Activated CD4-positive, alpha-beta T cell treated with anti-CD3 and anti-CD28 coated beads, Interleukin-2, Interleukin-6, amounts not matched to agents 100 ng/mL and 50 ng/mL, durations not matched to agents 16 hours and 8 hours (primary cell): ENCODE measurements around the gene CHM.
"Not testable (repeated sequence)": the region's sequence is repeated elsewhere in the genome, so short reads cannot be mapped to it uniquely, and the experiment has no call there.

Experiments
- DNase-seq: peaks from one replicate; pipeline ENCODE4 v3.0.0-alpha.2; 2020

CHM gene

GRCh38 chrX:86047174-86047935 lies at the start of gene CHM:
CHM (minus strand) TSS chrX:86047558; CDS start chrX:86047532, 26 bp downstream.
- peak; percentile 83 for DNase-seq

- DNase-seq, result no peak
These were observed 31.3 kb upstream of the CHM start for GRCh38 chrX:86078650-86079049.

DNA sequence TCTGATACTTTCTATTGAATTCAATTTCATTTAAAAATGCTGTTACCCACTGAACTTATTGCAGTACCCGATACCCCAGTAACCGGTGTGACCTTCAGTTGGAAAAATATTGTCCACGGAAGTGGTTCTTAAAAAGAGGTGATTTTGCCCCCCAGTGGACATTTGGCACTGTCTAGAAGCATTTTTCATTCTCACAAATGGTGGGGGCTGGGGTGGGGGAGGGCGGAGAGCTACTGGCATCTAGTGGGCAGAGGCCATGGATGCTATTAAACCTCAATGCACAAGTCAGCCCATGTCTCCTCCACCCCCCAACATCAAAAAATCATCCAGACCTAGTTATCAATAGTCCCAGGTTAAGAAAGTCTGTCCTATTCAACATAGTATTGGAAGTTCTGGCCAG lies 19.6 kb upstream of the CHM start:
- DNase-seq, result no peak

GRCh38 chrX:86061407-86061806 lies 14.0 kb upstream of the CHM start:
- DNase-seq, result no peak

- no peak for DNase-seq
These were observed 4.4 kb upstream of the CHM start for GRCh38 chrX:86051741-86052140.

GRCh38 chrX:86047936-86048280 lies 550 bp upstream of the CHM start:
- no peak for DNase-seq

- DNase-seq, result no peak
These were observed 3.1 kb downstream of the CHM start for GRCh38 chrX:86044216-86044615.

GRCh38 chrX:86039625-86040568 lies 7.5 kb downstream of the CHM start:
- DNase-seq, result no peak

GRCh38 chrX:86033385-86033784 lies 14.0 kb downstream of the CHM start:
- DNase-seq, result no peak

- DNase-seq, result no peak
These were observed 18.7 kb downstream of the CHM start for GRCh38 chrX:86028681-86029080.

GRCh38 chrX:86023811-86024210 lies 23.5 kb downstream of the CHM start:
- DNase-seq, result no peak

- no peak for DNase-seq
These were observed 25.6 kb downstream of the CHM start for GRCh38 chrX:86021652-86022289.

GRCh38 chrX:86016139-86016538 lies 31.2 kb downstream of the CHM start:
- DNase-seq, result no peak

DNA sequence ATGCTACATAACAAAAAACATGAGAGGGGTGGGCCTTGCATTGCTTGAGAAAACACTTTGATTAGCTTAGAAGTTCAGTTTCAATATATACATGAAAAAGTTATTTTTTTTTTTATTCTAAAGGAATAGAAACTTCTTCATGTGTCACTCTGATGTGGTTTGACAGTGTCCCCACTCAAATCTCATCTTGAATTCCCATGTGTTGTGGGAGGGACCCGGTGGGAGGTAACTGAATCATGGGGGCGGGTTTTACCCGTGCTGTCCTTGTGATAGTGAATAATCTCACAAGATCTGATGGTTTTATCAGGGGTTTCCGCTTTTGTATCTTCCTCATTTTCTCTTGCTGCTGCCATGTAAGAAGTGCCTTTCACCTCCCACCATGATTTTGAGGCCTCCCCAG lies 32.4 kb downstream of the CHM start:
- not testable (repeated sequence) for DNase-seq

GRCh38 chrX:86014421-86014820 lies 32.9 kb downstream of the CHM start:
- DNase-seq, result no peak

DNA sequence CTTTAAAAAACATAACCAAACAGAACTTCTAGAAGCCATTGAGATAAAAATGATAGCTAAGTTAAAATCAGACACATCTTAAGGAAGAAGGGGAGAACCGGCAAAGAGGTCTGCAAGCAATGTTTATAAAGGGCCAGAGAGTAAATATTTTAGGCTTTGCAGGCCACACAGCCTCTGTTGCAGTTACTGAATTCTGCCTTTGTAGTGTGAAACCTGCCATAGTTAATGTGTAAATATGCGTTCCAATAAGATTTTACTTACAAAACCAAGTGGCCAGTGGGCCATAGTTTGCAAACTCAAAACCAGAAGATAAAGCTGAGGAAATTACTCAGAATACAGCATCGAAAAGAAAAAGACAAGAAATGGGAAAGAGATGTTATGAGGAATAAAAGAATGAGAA lies 33.6 kb downstream of the CHM start:
- DNase-seq, result no peak

- no peak for DNase-seq
These were observed 35.2 kb downstream of the CHM start for GRCh38 chrX:86012188-86012587.

- DNase-seq, result not testable (repeated sequence)
These were observed 37.6 kb downstream of the CHM start for GRCh38 chrX:86009803-86010202.

DNA sequence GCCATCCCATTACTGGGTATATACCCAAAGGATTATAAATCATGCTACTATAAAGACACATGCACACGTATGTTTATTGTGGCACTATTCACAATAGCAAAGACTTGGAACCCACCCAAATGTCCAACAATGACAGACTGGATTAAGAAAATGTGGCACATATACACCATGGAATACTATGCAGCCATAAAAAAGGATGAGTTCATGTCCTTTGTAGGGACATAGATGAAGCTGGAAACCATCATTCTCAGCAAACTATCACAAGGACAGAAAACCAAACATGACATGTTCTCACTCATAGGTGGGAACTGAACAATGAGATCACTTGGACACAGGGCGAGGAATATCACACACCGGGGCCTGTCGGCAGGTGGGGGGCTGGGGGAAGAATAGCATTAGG lies 39.5 kb downstream of the CHM start:
- DNase-seq, result not testable (repeated sequence)

DNA sequence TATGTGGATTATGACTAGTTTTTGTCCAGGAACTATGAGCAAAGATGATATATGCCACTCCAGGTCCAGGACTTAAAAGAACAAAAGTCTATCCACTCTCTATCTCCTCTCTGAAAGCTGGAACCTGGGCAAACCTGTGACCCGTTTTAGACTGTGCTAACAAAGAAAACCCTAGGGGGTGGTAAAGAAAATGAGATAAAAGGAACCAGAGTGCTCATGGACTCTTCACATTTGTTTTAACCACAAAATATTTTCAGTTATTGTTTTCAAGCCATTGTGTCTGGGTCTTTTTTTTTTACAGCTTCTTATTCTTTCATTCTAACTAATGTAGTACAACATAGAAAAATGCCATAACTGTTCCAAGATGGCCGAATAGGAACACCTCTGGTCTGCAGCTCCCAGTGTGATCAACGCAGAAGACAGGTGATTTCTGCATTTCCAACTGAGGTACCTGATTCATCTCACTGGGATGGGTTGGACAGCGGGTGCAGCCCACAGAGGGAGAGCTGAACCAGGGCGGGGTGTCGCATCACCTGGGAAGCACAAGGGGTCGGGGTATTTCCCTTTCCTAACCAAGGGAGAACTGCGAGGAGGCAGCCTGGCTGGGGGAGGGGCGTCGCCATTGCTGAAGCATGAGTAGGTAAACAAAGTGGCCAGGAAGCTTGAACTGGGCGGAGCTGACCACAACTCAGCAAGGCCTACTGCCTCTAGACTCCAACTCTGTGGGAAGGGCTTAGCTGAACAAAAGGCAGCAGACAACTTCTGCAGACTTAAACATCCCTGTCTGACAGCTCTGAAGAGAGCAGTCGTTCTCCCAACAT lies 45.1 kb downstream of the CHM start:
- DNase-seq, result no peak

GRCh38 chrX:85998954-85999353 lies 48.4 kb downstream of the CHM start:
- no peak for DNase-seq

DNA sequence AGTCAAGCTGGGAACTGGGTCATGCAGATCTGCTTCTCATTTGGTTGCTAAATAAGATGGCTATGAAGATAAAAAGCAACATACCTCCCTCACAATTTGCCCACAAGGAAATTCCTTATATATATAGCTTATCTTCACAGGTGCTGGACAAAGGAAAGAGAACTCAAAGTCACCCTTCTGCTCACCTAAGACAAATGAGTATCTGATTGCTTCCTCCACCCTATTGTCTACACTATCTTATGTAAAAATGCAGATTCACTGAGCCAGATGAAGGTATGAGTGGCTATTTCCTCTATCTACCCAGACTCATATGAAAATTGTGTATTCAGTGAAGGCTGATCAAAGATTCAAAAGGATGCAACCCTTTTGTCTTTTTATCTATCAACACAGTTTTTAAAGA lies 50.8 kb downstream of the CHM start:
- DNase-seq, result no peak

DNA sequence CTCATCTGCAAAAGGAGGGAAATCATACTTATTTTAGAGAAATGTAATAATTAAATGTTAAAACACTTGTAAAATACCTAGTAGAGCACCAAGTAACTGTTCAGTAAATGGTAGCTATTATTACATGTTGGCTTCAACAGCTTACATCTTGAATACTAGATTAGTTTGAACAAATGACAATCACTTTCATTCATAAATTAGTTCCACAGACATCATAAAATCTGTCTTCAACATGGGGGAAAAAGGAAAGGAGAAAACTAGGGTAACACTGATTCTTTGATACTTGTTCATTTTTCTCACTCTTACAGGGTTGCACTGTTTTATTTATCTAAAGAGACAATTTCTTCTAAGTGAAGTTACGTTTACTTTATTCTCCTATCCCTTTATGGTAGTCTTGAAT lies 51.7 kb downstream of the CHM start:
- DNase-seq, result no peak
